Hematopoietic multipotent progenitor cell treated with erythropoietin and hydrocortisone succinate and interleukin-3 and kit ligand, for 8 days (in vitro differentiated cells): Measurements from ENCODE around the gene UBE2O.

Experiments used
- DNase-seq: peaks from one replicate; pipeline ENCODE4 v3.0.0-alpha.2; 2015

Gene UBE2O

GRCh38 chr17:76410328-76410965 is 42.5 kb downstream of the UBE2O start:
- DNase-seq: no peak

DNA sequence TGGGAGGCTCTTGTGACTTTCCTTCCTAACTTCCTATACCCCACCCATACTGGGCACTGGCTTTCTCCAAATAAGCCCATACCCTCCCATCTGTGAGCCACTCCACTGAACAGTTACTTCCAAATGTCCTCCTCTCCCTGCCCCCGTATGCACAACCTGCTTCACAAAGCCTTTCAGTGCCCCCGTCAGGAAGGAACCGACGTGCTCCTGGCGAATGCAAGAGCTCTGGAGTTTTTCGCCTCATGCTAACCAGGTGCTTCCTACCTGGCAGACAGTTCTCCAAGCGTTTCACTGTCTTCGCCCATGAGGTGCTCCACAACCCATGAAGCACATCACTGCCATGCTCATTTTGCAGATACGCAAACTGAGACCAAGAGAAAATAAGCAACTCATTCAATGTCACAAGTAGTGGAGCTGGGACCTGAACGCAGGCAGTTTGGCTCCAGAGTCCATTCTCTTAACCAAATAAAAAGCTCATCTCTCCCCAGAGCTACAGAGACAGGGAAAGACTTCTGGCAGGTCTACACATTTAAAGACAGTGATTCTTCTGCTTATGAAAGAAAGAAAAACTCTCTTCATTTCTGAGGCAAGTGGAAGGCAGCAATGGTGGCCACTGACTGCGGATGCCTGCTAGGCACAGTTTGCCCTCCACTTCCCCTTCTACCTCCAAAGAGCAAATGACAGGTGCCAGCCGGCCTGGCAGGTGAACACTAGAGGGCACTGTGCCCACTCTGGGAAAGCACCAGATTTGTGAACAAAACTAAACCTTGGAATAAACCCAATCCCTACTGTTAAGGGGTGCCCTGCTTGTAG is 44.7 kb downstream of the UBE2O start:
- peak; percentile 79 for DNase-seq

- DNase-seq: no peak
These were observed 45.4 kb downstream of the UBE2O start for GRCh38 chr17:76407509-76407908.

- DNase-seq: peak; percentile 90
These were observed 46.8 kb downstream of the UBE2O start for GRCh38 chr17:76405967-76406647.

- no peak for DNase-seq
These were observed 47.4 kb downstream of the UBE2O start for GRCh38 chr17:76405607-76405966.

GRCh38 chr17:76404976-76405563 is 47.9 kb downstream of the UBE2O start:
- no peak for DNase-seq

GRCh38 chr17:76404256-76404655 is 48.7 kb downstream of the UBE2O start:
- DNase-seq: no peak

DNA sequence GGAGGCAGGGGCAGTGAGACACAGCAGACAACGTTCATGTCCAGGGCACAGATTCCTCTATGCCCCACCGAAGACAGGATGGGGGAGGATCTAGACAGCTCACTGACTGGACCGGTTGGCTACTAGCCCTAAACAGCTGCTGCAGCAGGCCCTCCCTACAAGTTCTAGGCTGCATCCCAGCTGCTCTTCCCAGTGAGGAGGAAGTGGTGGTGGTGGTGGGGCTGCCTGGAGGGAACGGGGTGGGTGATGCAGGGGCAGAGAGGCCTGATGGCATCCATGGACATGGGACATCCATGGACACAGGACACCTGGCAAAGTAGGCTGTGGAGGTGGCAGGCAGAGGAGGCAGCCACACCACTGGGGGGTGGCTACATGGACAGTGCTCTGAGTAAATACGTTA is 50.2 kb downstream of the UBE2O start:
- no peak for DNase-seq

DNA sequence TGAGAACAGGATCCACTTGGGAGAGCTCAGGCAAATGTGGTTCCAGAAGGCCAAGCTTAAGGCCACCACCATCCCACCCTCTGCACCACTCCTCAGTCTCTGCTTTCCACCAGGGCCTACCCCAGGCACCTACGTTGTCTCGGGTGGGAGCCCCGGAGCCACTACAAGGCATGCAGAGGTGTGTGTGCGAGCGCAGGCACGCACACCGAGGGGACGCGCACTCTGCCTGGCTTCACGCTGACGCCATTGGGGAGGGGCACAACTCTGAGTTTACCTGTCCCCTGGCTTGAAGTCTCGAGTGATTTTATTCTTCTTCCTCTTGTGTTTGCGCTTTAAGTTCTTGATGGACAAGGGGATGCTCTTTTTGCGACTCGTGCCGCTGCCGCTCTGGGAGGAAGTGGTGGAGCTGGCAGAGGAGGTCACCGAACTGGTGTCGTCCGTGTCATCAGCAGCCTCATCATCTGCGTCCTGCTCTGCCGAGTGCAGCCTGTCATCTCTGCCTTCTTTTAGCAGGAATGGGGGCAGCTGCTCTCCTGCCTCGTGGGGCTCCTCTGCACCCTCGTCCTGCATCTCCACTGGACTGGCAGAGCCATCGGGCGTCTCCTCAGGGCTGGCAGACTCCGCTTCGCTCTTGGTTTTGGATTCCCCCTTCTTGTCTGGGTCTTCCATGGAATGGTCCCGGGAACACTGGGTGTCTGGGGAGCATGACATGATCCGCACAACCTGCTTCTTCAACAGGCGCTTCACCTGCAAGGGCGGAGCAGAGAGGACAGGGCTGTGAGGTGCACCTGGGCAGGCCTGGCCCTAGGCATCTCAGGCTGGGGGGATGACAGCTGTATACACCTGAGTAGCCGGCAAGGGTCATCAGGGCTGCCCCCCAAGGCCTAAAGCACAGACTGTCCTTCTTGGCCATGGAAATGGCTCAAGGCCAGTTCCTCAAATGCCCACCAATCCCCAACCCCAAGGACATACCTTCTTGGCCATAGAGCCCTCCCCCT is 53.5 kb downstream of the UBE2O start:
- no peak for DNase-seq

GRCh38 chr17:76398523-76399174 is 54.3 kb downstream of the UBE2O start:
- DNase-seq: no peak

DNA sequence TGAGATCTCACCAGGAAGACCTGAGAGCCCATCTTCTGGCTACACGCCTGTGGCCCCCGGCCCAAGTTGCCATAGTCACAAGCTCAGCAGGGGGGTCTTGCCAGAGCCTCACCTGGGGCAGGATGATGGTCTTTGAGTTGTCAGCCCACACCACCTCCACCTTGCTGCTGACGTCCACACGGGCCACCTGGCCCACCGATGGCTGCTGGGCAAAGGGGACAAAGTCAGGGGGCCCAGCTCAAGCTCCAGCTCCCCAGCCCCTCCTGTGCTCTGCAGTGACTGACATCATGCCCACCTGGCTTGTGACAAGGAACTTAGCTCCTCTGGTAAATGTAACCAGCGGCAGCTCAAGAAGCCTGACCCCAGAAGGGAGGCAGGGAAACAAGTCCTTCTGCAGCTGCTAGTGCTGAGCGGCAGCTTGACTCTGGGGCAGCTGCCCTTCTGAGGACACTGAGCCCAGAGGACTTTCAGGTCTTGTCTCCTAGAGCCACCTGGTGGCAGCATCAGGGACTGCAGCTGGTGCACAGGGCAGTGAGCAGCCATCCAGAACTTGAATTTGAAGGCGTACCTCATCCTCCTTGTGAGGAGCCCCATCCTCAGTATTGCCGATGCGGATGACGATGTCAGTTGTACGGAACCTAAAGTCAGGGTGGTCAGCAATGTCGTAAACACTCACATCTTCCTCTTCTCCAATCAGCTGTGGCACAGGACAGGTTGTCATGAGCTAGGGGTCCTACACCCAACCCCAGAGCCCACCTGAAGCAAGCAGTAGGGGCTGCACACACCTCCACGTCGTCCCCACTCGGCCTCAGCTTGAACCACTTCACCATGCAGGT is 55.0 kb downstream of the UBE2O start:
- DNase-seq: peak; percentile 88

- no peak for DNase-seq
These were observed 55.8 kb downstream of the UBE2O start for GRCh38 chr17:76397184-76397583.

- DNase-seq: no peak
These were observed 57.0 kb downstream of the UBE2O start for GRCh38 chr17:76395980-76396379.

DNA sequence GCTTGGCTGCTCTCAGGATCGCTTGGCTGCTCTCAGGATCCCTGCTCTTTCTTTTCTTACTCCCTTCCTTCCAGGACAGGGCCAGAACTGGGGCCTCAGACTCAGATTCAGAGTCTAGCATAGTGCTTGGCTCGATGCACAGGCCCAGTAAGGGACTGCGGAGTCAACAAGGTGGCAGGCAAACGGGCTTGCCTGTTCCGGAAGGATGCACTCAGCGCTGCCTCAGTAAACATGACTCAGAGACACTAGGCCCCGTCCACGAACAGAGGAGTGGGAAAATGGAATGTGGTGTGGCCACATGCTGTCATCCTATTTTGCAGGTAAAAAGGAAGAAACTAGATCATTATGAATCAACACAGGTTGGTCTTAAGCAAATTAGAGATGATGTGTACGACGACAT is 58.8 kb downstream of the UBE2O start:
- DNase-seq: no peak

DNA sequence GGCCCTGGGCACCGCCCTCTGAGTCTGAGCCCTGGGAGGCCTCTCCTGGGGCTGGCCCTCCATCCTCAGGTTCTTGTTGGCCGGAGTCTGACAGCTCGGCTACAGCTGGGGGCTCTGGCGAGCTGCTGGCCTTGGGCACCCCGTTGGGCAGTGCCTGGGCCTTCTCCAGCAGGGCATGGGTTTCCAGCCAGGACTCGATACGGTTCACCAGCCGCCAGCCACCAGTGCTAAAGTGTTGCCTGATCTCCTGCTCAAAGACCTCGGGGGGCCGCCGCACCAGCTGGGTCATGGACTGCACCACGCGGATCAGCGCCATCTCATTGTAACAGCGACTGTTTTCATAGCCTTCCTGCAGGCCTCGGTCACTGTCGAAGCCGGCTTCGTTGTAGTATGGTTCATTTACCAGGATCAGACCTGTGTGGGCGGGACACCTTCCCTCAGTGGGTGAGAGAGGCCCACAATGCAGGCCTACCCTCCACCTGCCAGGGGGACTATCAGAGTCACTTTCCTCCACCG is 61.7 kb downstream of the UBE2O start:
- DNase-seq: no peak

GRCh38 chr17:76390003-76390421 is 62.9 kb downstream of the UBE2O start:
- no peak for DNase-seq

DNA sequence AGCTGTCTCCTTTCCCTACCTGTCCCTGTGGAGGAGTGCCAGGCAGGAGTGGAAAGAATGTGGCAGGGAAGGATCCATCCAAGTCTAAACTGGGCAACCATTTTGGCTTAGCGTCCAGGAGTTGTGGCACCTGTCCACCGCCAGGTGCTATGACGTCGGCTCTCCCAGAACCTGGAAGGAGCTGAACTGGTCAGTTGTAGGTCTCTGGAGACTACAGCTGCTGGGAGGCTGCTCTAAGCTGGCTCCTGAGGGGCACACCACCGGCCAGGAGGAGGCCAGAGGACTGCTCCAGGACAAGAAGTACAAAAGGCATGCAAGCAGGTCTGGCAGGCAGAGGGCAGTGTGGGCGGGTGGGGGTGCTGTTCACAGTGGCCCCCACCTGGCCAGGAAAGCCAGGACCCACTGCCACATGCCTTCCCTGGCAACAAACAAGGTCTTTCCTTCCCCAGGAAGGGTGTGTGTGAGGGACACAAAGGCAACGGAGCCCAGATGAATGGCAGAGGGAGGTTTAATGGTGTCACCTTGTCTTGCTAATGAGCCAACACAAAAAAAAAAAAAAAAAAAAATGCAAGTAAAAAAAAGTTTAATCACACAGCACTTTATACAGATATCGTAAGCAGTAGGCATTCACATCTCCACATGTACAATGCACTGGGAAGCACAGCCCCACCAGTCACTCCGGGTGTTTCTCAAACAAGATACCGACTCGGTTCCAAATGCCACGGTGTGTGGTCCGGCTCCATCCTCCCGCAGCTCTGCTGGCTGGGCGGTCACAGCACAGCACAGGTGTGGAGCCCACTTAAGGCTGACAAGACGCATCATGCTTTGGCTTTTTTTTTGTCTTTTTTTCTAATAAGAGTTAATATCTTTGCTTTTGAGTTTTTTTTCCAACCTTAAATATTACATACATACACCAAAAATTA is 63.7 kb downstream of the UBE2O start:
- no peak for DNase-seq

- DNase-seq: no peak
These were observed 65.8 kb downstream of the UBE2O start for GRCh38 chr17:76386966-76387765.
